Rectal smooth muscle tissue (tissue), 1 donor: Measurements from ENCODE around the gene ZC2HC1C.
"Not testable (repeated sequence)": the region's sequence is repeated elsewhere in the genome, so short reads cannot be mapped to it uniquely, and the experiment has no call there.

ENCODE experiments used
- H3K27ac ChIP-seq: one replicate; pipeline ENCODE4 v1.7.0; 2013; ENCODE audit warnings: low read depth, low read length, inconsistent platforms
- H3K27me3 ChIP-seq: one replicate; pipeline ENCODE4 v1.7.0; 2013; ENCODE audit warnings: low read length; ENCODE audit not compliant: control insufficient read depth, insufficient read depth
- H3K36me3 ChIP-seq: one replicate; pipeline ENCODE4 v1.7.0; 2013; ENCODE audit warnings: low read length; ENCODE audit not compliant: control insufficient read depth, insufficient read depth
- H3K4me1 ChIP-seq: one replicate; pipeline ENCODE4 v1.7.0; 2013; ENCODE audit warnings: low read length; ENCODE audit not compliant: control insufficient read depth, insufficient read depth
- H3K4me3 ChIP-seq: one replicate; pipeline ENCODE4 v1.7.0; 2013; ENCODE audit warnings: low read length
- H3K9ac ChIP-seq: one replicate; pipeline ENCODE4 v1.7.0; 2013; ENCODE audit warnings: low read length

ZC2HC1C gene

GRCh38 chr14:75060420-75060819 lies 9.0 kb upstream of the ZC2HC1C start:
- Histone ChIP-seq H3K4me1 (peaks cover 2% of the 10 kb centered on the region), H3K27ac (no peak overlapping the region), H3K4me3 (no peak overlapping the region), H3K27me3 (no peaks in the 10 kb centered on the region), H3K9ac (no peak overlapping the region), H3K36me3 (no peaks in the 10 kb centered on the region)

- no peak overlapping the region for H3K27ac ChIP-seq
- H3K36me3 ChIP-seq: no peaks in the 10 kb centered on the region
- H3K9ac ChIP-seq: no peak overlapping the region
- H3K4me3 ChIP-seq: peak overlapping the region; percentile 90
- peaks cover 2% of the 10 kb centered on the region for H3K4me1 ChIP-seq
- H3K27me3 ChIP-seq: no peaks in the 10 kb centered on the region
Measured at GRCh38 chr14:75063013-75063412, 6.4 kb upstream of the ZC2HC1C start.

- peak within 1 kb of the TSS; percentile 81 for H3K9ac ChIP-seq
- peak within 1 kb of the TSS; percentile 90 for H3K4me3 ChIP-seq
- no peaks in the 10 kb centered on the region for H3K36me3 ChIP-seq
- peaks cover 2% of the 10 kb centered on the region for H3K4me1 ChIP-seq
- H3K27ac ChIP-seq: no peak within 1 kb of the TSS
- no peaks in the 10 kb centered on the region for H3K27me3 ChIP-seq
Measured at GRCh38 chr14:75063491-75064204, 5.8 kb upstream of the ZC2HC1C start, which contains the start of gene ACYP1. Gene ACYP1, minus strand, starts transcription at chr14:75064024. Its CDS starts 471 bp downstream, at chr14:75063553.

- H3K4me3 ChIP-seq: peak overlapping the region; percentile 90
- no peak overlapping the region for H3K27ac ChIP-seq
- no peaks in the 10 kb centered on the region for H3K36me3 ChIP-seq
- H3K27me3 ChIP-seq: no peaks in the 10 kb centered on the region
- no peak overlapping the region for H3K9ac ChIP-seq
- peaks cover 2% of the 10 kb centered on the region for H3K4me1 ChIP-seq
Measured at GRCh38 chr14:75064205-75064567, 5.3 kb upstream of the ZC2HC1C start.

GRCh38 chr14:75066691-75067090 lies 2.8 kb upstream of the ZC2HC1C start:
- peaks cover 17% of the 10 kb centered on the region for H3K4me1 ChIP-seq
- H3K4me3 ChIP-seq: no peak overlapping the region
- H3K27ac ChIP-seq: no peak overlapping the region
- H3K9ac ChIP-seq: no peak overlapping the region
- no peaks in the 10 kb centered on the region for H3K36me3 ChIP-seq
- H3K27me3 ChIP-seq: no peaks in the 10 kb centered on the region

- Histone ChIP-seq H3K4me1 (peaks cover 17% of the 10 kb centered on the region), H3K36me3 (no peaks in the 10 kb centered on the region), H3K27ac (peak overlapping the region; percentile 25), H3K4me3 (no peak overlapping the region), H3K27me3 (no peaks in the 10 kb centered on the region), H3K9ac (no peak overlapping the region)
Measured at GRCh38 chr14:75067212-75067611, 2.2 kb upstream of the ZC2HC1C start.

- H3K4me1 ChIP-seq: peaks cover 17% of the 10 kb centered on the region
- H3K27me3 ChIP-seq, H3K9ac ChIP-seq, H3K36me3 ChIP-seq: not testable (repeated sequence)
- H3K4me3 ChIP-seq: peak overlapping the region; percentile 73
- peak overlapping the region; percentile 97 for H3K27ac ChIP-seq
Measured at GRCh38 chr14:75067765-75068164, 1.7 kb upstream of the ZC2HC1C start.

- Histone ChIP-seq H3K4me3 (peak overlapping the region; percentile 73), H3K27me3 (no peaks in the 10 kb centered on the region), H3K9ac (peak overlapping the region; percentile 14), H3K27ac (peak overlapping the region; percentile 97), H3K36me3 (no peaks in the 10 kb centered on the region), H3K4me1 (peaks cover 15% of the 10 kb centered on the region)
Measured at GRCh38 chr14:75068294-75069120, 934 bp upstream of the ZC2HC1C start.

GRCh38 chr14:75069811-75070145 lies 337 bp downstream of the ZC2HC1C start:
- Histone ChIP-seq H3K9ac (peak overlapping the region; percentile 19), H3K27me3 (no peaks in the 10 kb centered on the region), H3K27ac (peak overlapping the region; percentile 97), H3K36me3 (no peaks in the 10 kb centered on the region), H3K4me3 (peak overlapping the region; percentile 73), H3K4me1 (peaks cover 15% of the 10 kb centered on the region)

GRCh38 chr14:75070383-75070782 lies 942 bp downstream of the ZC2HC1C start:
- H3K9ac ChIP-seq: peak overlapping the region; percentile 19
- peak overlapping the region; percentile 73 for H3K4me3 ChIP-seq
- H3K27ac ChIP-seq: peak overlapping the region; percentile 97
- peaks cover 15% of the 10 kb centered on the region for H3K4me1 ChIP-seq
- H3K27me3 ChIP-seq: no peaks in the 10 kb centered on the region
- no peaks in the 10 kb centered on the region for H3K36me3 ChIP-seq

GRCh38 chr14:75077794-75078193 lies 8.4 kb downstream of the ZC2HC1C start:
- Histone ChIP-seq H3K36me3 (no peaks in the 10 kb centered on the region), H3K4me1 (peaks cover 18% of the 10 kb centered on the region), H3K27me3 (no peaks in the 10 kb centered on the region), H3K9ac (no peak overlapping the region), H3K4me3 (no peak overlapping the region), H3K27ac (peak overlapping the region; percentile 8)

- H3K27ac ChIP-seq: no peak overlapping the region
- H3K36me3 ChIP-seq: peaks cover 11% of the 10 kb centered on the region
Measured at GRCh38 chr14:75079521-75079920, 10.1 kb downstream of the ZC2HC1C start.

More at GRCh38 chr14:75079521-75079920, 10.1 kb downstream of the ZC2HC1C start:
- H3K4me1 ChIP-seq: peaks cover 18% of the 10 kb centered on the region
- H3K9ac ChIP-seq: no peak overlapping the region
- no peak overlapping the region for H3K4me3 ChIP-seq
- no peaks in the 10 kb centered on the region for H3K27me3 ChIP-seq
